ENCODE results near the gene MAPT.

DNA sequence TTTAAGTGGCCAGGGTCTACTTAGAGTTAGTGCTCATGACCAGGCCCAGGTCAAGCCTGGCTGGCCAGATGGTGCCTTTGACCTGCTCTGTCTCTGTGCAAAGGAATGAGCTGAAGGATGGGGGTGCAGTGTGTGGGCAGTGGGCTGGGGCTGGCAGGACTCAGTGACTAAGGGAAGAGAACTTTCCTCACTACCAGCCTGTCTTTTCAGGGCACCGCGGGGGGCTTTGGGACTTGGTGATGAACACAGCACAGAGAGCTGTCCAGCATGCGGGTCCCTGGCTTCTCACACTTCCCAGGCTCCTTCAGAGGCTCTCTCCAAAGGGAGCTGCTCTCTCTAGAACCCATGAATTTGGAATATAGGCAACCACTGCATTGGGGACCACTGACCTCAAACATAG is 61.7 kb downstream of the MAPT start:
- TF ChIP-seq, protein P1, sequence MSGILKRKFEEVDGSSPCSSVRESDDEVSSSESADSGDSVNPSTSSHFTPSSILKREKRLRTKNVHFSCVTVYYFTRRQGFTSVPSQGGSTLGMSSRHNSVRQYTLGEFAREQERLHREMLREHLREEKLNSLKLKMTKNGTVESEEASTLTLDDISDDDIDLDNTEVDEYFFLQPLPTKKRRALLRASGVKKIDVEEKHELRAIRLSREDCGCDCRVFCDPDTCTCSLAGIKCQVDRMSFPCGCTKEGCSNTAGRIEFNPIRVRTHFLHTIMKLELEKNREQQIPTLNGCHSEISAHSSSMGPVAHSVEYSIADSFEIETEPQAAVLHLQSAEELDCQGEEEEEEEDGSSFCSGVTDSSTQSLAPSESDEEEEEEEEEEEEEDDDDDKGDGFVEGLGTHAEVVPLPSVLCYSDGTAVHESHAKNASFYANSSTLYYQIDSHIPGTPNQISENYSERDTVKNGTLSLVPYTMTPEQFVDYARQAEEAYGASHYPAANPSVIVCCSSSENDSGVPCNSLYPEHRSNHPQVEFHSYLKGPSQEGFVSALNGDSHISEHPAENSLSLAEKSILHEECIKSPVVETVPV (CRISPR knock-in tag; IDR thresholded peaks at IDR 0.05): no peak
- TF ChIP-seq CSDC2 (CRISPR knock-in tag; IDR thresholded peaks at IDR 0.05): no peak

Measured in SK-N-SH treated with all-trans-retinoic acid at 6 μM for 48 hours (cell line).